ENCODE measurements around the gene CCR7.

Gene CCR7

GRCh38 chr17:40605306-40605705 is 40.0 kb upstream of the CCR7 start:
- no peak for TF ChIP-seq CTCF (IDR thresholded peaks at IDR 0.05)
- Histone ChIP-seq H3K9me3 (no peaks in the 10 kb centered on the region), H3K4me3 (no peak overlapping the region), H3K4me1 (no peaks in the 10 kb centered on the region), H3K27me3 (peaks cover 0 to 8% of the 10 kb centered on the region in 2 donors), H3K27ac (no peak overlapping the region), H3K36me3 (no peaks in the 10 kb centered on the region)
- no peak for DNase-seq
- intact Hi-C loops (cut with DNase I; ENCODE audit: low total_unique reads): no loop called here

GRCh38 chr17:40604327-40605080 is 39.2 kb upstream of the CCR7 start:
- intact Hi-C loops (cut with DNase I; ENCODE audit: low total_unique reads): no loop called here
- no peak overlapping the region for H3K4me3 ChIP-seq
- TF ChIP-seq CTCF (IDR thresholded peaks at IDR 0.05): no peak

GRCh38 chr17:40602445-40603443 is 37.5 kb upstream of the CCR7 start:
- no peak for DNase-seq
- H3K9me3 ChIP-seq: no peaks in the 10 kb centered on the region
- intact Hi-C loops (cut with DNase I; ENCODE audit: low total_unique reads): no loop called here

More at GRCh38 chr17:40604327-40605080, 39.2 kb upstream of the CCR7 start:
- DNase-seq: no peak
- Histone ChIP-seq H3K27ac (no peak overlapping the region), H3K9me3 (no peaks in the 10 kb centered on the region), H3K36me3 (no peaks in the 10 kb centered on the region), H3K4me1 (peaks cover 0 to 6% (median 2%) of the 10 kb centered on the region in 4 donors), H3K27me3 (peaks cover 0 to 8% of the 10 kb centered on the region in 2 donors)

GRCh38 chr17:40600486-40601046 is 35.3 kb upstream of the CCR7 start:
- Histone ChIP-seq H3K27me3 (peaks cover 0 to 5% of the 10 kb centered on the region in 2 donors), H3K4me1 (peaks cover 0 to 21% (median 10%) of the 10 kb centered on the region in 4 donors), H3K9me3 (no peaks in the 10 kb centered on the region), H3K27ac (no peak overlapping the region), H3K36me3 (no peaks in the 10 kb centered on the region), H3K4me3 (no peak overlapping the region)
- no peak for TF ChIP-seq CTCF (IDR thresholded peaks at IDR 0.05)
- DNase-seq: no peak
- intact Hi-C loops (cut with DNase I; ENCODE audit: low total_unique reads): no loop called here

More at GRCh38 chr17:40602445-40603443, 37.5 kb upstream of the CCR7 start:
- Histone ChIP-seq H3K36me3 (no peaks in the 10 kb centered on the region), H3K4me3 (no peak overlapping the region), H3K4me1 (peaks cover 0 to 21% (median 10%) of the 10 kb centered on the region in 4 donors), H3K27me3 (peaks cover 0 to 5% of the 10 kb centered on the region in 2 donors), H3K27ac (no peak overlapping the region)
- TF ChIP-seq CTCF (IDR thresholded peaks at IDR 0.05): no peak

GRCh38 chr17:40599468-40599763 is 34.1 kb upstream of the CCR7 start:
- no peak for TF ChIP-seq CTCF (IDR thresholded peaks at IDR 0.05)
- peak overlapping the region; percentile 63 to 78 for H3K27ac ChIP-seq
- intact Hi-C loops (cut with DNase I; ENCODE audit: low total_unique reads): no loop called here
- no peaks in the 10 kb centered on the region for H3K9me3 ChIP-seq
- H3K36me3 ChIP-seq: no peaks in the 10 kb centered on the region
- H3K4me1 ChIP-seq: peaks cover 0 to 21% (median 10%) of the 10 kb centered on the region in 4 donors
- DNase-seq: no peak
- no peak overlapping the region for H3K4me3 ChIP-seq
- H3K27me3 ChIP-seq: peaks cover 0 to under 1% of the 10 kb centered on the region in 2 donors
